DMS 273 treated with DMSO at 0.1 percent for 48 hours (cell line): ENCODE data around the gene OTUB2.
A peak's percentile ranks its signal among the peaks of the same experiment; 100 is the strongest.

Source experiments
- DNase-seq: peaks from one replicate; lab custom pipeline; 2025; lab: John Stamatoyannopoulos, UW

The OTUB2 gene

GRCh38 chr14:93997082-93997481 lies 29.1 kb upstream of the OTUB2 start, which contains the start of gene CCDC197:
Gene CCDC197, plus strand, starts transcription at chr14:93997301. Its CDS starts 831 bp downstream, at chr14:93998132.
- DNase-seq = no peak

GRCh38 chr14:93997916-93998870 lies 27.9 kb upstream of the OTUB2 start:
- DNase-seq = no peak

DNA sequence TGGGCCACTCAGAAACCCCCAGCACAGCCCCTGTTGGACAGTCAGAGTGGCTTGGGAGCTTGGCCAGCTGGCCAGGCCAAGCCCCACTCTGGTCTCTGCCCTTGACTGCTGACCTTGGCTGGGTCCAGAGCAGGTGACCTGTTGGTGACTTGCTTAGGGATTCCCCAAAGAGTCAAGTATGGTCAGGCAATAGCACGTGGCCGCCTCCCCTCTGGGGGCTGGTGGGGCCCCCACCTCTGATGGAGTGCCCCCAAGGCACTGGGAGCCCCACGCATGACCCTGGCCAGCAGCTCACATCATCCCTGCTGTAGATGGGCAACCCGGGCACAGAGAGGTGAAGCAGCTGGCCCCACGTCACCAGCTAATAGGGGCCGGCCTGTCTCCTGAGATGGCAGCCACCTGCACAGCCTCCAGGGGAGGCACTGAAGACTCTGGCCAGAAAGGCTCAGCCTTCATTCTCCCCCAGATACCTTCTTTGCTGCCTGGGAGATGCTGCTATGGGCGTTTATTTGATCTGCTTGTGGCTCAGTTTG lies 27.2 kb upstream of the OTUB2 start:
- DNase-seq = no peak

GRCh38 chr14:93999573-93999972 lies 26.6 kb upstream of the OTUB2 start:
- DNase-seq = no peak

DNA sequence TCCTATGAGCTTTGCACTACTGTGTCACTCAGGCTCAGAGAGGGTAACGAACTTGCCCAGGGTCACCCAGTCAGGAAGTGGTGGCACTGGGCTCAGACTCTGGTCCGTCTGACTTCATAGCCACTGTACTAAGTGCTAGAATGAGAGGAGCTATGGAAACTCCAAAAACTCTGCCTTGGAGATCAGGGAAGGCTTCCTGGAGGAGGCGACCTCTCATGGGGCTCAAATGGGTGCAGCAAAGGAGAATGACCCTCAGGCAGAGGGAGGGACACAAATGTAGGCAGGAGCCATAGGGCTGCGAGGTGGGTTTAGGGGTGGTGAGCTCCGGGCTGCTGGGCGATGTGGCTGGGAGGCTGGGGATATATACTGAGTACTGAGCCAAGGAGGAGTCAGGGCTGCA lies 25.9 kb upstream of the OTUB2 start:
- DNase-seq = no peak

DNA sequence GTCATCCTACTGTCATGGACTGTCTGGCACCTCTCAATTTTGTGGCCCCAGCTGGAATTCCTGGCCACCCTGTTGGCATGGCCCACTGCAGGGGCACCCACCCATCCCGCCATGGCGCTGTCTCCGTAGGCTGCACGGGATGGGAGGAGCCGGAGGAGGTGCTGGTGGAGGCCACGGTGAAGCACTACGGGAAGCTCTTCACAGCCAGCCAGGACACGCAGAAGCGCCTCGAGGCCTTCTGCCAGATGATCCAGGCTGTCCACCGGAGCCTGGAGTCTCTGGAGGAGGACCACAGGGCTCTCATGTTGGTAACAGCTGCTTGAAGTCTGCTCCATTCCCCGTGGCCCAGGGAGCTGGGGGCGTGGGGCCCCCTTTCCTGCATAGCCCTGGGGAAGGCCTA lies 25.1 kb upstream of the OTUB2 start:
- DNase-seq = no peak

- peak; percentile 56 for DNase-seq
Measured at GRCh38 chr14:94001501-94002396, 24.4 kb upstream of the OTUB2 start.

GRCh38 chr14:94003397-94003796 lies 22.7 kb upstream of the OTUB2 start:
- DNase-seq = no peak

GRCh38 chr14:94004015-94004414 lies 22.1 kb upstream of the OTUB2 start:
- DNase-seq = no peak

DNA sequence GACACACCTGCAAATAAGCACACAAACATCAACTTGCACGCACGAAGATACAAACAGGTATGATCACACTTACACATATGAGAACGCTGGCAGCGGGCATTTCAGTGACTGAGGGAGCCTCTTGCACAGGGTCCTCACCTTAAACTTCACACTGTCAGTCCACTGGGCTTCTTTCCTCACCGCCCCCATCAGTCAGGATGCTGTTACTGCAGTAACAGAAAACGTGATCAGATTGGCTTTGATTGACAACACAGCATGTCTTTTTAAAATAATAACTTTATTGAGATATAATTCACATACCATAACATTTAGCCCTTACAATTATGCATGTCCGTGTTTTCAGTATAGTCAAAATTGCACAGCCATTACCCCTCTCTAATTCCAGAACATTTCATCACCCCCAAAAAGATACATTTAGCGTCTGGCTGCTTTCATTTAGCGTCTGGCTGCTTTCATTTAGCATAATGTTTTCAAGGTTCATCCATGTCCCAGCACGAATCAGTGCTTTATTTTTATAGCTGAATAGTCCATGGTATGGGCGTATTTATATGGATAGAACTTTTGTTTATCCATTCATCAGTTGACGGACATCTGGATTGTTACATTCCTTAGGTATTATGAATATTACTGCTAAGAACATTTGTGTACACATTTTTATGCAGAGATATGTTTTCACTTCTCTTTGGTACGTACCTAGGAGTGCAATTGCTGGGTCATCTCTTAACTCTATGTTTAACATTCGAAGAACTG lies 20.6 kb upstream of the OTUB2 start:
- no peak for DNase-seq

DNA sequence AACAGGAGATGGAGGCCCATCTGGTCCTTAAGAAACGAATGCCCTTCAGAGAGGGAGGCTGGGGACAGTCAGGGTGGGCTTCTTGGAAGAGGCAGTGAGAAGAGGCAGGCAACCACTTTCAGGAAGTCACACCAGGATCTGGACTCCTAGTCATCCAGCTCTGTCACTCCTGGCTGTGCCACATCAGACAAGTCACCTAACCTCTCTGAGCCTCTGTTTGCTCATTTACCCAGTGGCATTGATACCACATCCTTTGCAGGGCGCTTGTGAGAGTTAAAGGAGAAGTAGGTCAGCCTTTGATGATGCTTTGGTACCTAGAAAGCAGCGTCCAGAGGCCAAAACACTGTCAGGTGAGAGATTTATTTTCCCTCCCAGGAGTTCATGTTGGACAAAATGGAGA lies 17.9 kb upstream of the OTUB2 start:
- DNase-seq = no peak

GRCh38 chr14:94009767-94010166 lies 16.4 kb upstream of the OTUB2 start:
- peak; percentile 32 for DNase-seq

DNA sequence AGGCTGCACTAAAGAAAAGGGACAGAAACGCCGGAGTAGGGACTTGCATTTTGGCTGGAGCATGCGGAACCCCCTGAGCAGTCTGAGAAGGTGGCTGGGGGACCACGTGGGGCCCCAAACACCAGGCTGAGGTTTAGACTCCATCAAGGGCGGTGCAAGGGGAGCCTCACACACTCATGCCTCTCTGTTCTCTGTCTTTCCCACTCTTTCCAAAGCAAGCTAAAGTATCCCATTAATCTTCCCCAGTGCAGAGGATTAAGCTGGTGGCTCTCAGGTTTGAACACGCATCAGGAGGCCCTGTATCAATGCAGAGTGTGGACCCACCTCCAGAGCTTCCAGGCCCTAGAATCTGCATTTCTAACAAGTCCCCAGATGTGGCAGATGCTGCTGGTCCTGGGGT lies 15.5 kb upstream of the OTUB2 start:
- DNase-seq = no peak

GRCh38 chr14:94011795-94012194 lies 14.3 kb upstream of the OTUB2 start:
- DNase-seq = no peak

DNA sequence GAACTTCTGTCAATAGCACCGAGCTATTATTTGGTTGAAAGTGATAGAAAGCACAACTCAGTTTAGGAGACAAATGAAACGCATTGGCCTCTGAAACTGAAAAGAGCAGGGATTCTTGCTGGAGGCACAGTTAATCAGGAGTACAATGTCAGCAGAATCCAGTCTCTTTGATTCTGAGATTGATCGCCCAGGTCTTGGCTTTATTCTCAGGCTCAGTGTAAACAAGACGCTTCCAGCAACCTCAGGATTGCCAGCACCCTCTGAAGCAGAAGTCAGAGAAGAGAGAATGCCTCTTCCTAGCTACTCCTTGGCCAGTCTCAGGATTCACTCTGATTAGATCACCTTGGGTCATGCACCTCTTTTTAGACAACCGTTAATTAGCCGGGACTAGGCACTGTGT lies 11.8 kb upstream of the OTUB2 start:
- DNase-seq = no peak

GRCh38 chr14:94015223-94015622 lies 10.9 kb upstream of the OTUB2 start:
- no peak for DNase-seq

DNA sequence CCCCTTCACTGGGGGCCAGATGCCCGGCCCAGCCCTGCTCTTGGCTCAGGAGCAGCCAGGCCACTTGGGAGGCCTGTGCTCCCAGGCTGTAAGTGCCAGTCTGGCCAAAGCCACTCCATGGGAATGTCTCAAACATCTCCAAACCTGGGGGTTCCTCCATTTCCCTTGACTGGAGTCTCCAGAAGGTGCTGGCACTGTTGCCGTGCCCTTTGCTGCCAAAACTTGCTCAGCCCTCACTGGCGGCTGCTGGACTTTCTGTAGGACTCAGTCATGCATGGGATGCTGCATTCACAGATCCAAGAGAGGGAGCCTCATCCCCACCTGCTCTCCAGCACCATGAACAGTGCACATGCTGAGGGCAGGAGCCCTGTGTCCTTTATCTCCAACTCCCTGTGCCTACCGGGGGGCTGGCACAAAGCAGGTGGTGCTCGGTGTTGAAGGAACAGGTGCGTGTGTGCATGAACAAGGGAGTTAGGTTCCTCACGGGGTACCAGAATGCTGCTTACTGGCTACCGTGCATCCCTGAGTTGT lies 9.6 kb upstream of the OTUB2 start:
- DNase-seq = no peak

- DNase-seq = no peak
Measured at GRCh38 chr14:94018308-94018707, 7.8 kb upstream of the OTUB2 start.

DNA sequence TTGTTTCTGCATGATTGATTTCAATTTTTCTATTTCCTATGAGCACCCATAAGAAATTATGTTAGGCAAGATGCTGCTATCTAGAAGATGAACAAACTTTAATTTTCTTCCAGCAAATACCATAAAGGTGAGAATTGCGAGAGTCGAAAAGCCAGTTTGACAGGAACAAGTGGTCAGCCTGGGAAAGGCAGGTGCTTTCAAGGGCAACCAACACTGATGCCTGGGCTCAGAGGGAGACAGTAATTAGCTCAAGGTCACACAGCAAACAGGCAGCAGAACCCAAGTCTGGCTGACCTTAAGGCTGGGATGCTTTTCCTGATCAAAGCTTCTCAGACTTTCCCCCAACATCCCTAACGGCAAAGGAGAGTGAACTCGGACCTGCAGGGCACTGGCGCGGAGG lies 6.8 kb upstream of the OTUB2 start:
- DNase-seq = no peak

GRCh38 chr14:94020267-94020666 lies 5.9 kb upstream of the OTUB2 start:
- no peak for DNase-seq

DNA sequence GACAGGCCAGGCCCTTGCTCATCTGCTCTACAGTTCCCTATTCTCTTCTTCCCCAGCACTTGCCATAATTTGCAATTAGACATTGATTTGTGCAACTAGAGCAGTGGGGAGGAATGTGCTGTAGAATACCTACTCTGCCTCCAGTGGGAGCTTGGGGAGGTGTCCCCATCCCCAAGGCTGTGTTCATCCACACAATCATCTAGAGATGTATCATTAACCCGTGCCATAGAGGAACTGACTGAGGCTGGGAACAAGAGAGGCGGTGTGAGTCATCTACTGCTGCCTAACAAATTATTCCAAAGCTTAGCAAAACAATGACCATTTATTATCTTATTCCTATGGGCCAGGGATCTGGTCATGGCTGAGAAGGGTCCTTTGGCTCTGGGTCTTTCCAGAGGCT lies 5.1 kb upstream of the OTUB2 start:
- no peak for DNase-seq
